ENCODE results near the gene ARHGAP45. TPM values are rescaled to one million over a fixed set of nuclear protein-coding genes. Genes with fewer than 3 reads are reported as not detected.

Gene ARHGAP45
- total and polyA plus RNA-seq, 9 of the 15 experiments (the other 6 are each of a cell fraction or from before 2014, with no cell fraction given): 0.08 to 22.1 (median 4.2) TPM

GRCh38 chr19:1073956-1074517, 7.1 kb downstream of the ARHGAP45 start (continued):
- no peak for TF ChIP-seq POU5F1 (IDR thresholded peaks at IDR 0.05; ENCODE audit: borderline replicate concordance, low read depth, low read length, partially characterized antibody)
- no peak for TF ChIP-seq ZNF24 (IDR thresholded peaks at IDR 0.05)
- no peak for TF ChIP-seq E2F1 (CRISPR knock-in tag; IDR thresholded peaks at IDR 0.05)
- TF ChIP-seq ZNF253 (CRISPR knock-in tag; conservative IDR thresholded peaks at IDR 0.05): no peak
- TF ChIP-seq SLC30A9 (CRISPR knock-in tag; IDR thresholded peaks at IDR 0.05): no peak
- TF ChIP-seq PRDM10 (IDR thresholded peaks at IDR 0.05; ENCODE audit: partially characterized antibody): peak; percentile 68
- TF ChIP-seq POLR3G (IDR thresholded peaks at IDR 0.05; ENCODE audit: extremely low read depth, insufficient read length, insufficient replicate concordance): no peak
- no peak for TF ChIP-seq RFX1 (IDR thresholded peaks at IDR 0.05)
- no peak for TF ChIP-seq POLR2AphosphoS2 (IDR thresholded peaks at IDR 0.05; ENCODE audit: low read length)
- TF ChIP-seq CREB3L1 (IDR thresholded peaks at IDR 0.05; ENCODE audit: borderline replicate concordance, low read depth): no peak
- TF ChIP-seq GABPB2 (CRISPR knock-in tag; conservative IDR thresholded peaks at IDR 0.05): no peak
- no peak for TF ChIP-seq THRB (CRISPR knock-in tag; conservative IDR thresholded peaks at IDR 0.05)
- peak; percentile 4; the same call in 1 of the 2 replicates for TF ChIP-seq ZFX (CRISPR knock-in tag; IDR thresholded peaks at IDR 0.05)
- TF ChIP-seq ZFPM2 (CRISPR knock-in tag; IDR thresholded peaks at IDR 0.05): no peak
